Ovary (tissue), 9 donors: ENCODE results near the gene ACSM6. TPM values are rescaled to one million over a fixed set of nuclear protein-coding genes. Genes with fewer than 3 reads are reported as not detected.

ENCODE experiments used
- DNase-seq, 5 donors: peaks; one replicate each; pipeline ENCODE4 v3.0.0-alpha.2; 2019 to 2020
- H3K27ac ChIP-seq, 2 donors: fragments of 200-600 bp; one replicate each; pipeline versions ENCODE4 v1.5.1 to v1.8.0; 2019 to 2022
- H3K27me3 ChIP-seq: fragments of 200-600 bp; one replicate; pipeline ENCODE4 v1.8.0; 2022
- H3K36me3 ChIP-seq: fragments of 200-600 bp; sonication (generic); one replicate; pipeline ENCODE4 v1.5.1; 2019
- H3K4me1 ChIP-seq: one replicate; pipeline ENCODE4 v1.8.1; 2013; ENCODE audit warnings: mild to moderate bottlenecking, moderate library complexity; ENCODE audit not compliant: insufficient read depth
- H3K4me3 ChIP-seq: fragments of 200-600 bp; sonication (generic); one replicate; pipeline ENCODE4 v1.5.1; 2017
- H3K9me3 ChIP-seq, 2 donors: fragments of 200-600 bp in 1 of 2; sonication (generic) in 1 of 2; one replicate each; pipeline versions ENCODE4 v1.5.1 to v1.8.1; 2013 to 2019; ENCODE audit warnings: mild to moderate bottlenecking in 1 of 2, moderate library complexity in 1 of 2
- EP300 ChIP-seq: sonication (generic); formaldehyde crosslinking; IDR thresholded peaks from one replicate; pipeline ENCODE4 v1.6.1; 2017; ENCODE audit warnings: antibody characterized with exemption
- POLR2A ChIP-seq: fragments of 450-650 bp; IDR thresholded peaks from one replicate; pipeline ENCODE4 v1.6.1; 2017; ENCODE audit warnings: antibody characterized with exemption, mild to moderate bottlenecking, moderate library complexity
- whole genome bisulfite sequencing, 3 donors: extraction: QIAGEN DNeasy Blood & Tissue Kit in 1 of 3; methylation state at CpG; one replicate each; pipeline versions ENCODE4 v1.1.5 to v1.1.7; 2013 to 2017; 5-methylcytosine and 5-hydroxymethylcytosine counted together
- intact Hi-C, 4 donors: fragments of 100-400 bp; cut with DNase I; formaldehyde crosslinking; loops; one replicate each; pipeline versions ENCODE4 v1.11.0 to v1.15.1; 2022 to 2023
- polyA plus RNA-seq, 2 donors: library from polyadenylated mRNA; stranded (reverse); fragments of 200-250 nt in 1 of 2; fragments of 350-450 nt in 1 of 2; fragmentation: Illumina TruSeq in 1 of 2; extraction: RNeasy Lipid Tissue Mini Kit (QIAGEN cat#74804) in 1 of 2; gene quantifications; one replicate each; pipeline ENCODE4 v1.2.3, GENCODE V29; 2013 to 2014
- total RNA-seq, 7 donors: library from RNA; depleted of rRNA in 2 of 7; stranded (reverse); fragments of >200 nt in 2 of 7; fragmentation: NEBNext Ultra II Directional in 3 of 7; extraction: Animal tissue kit (Norgen Biotek cat#: 25700) in 3 of 7; gene quantifications; one replicate each; pipeline versions ENCODE4 v1.1.0 to v1.2.4, GENCODE V29; 2016 to 2023
- TF ChIP-seq, protein P1 (sequence below), 3 donors: fragments of 450-650 bp in 2 of 3; fragments of 200-600 bp in 1 of 3; IDR thresholded peaks; one replicate each; pipeline versions ENCODE4 v1.5.1 to v1.8.0; 2016 to 2022; ENCODE audit warnings: antibody characterized with exemption in 3 of 3, mild to moderate bottlenecking in 1 of 3
- donor health status: DM: no; HTN: no; CAD: no; lungs with moderate emphysema.
- donor health status: DM: no; HTN: no; CAD: no.
- donor health status: Bipolar disorder and iron deficiency.
- donor health status: DM: yes; HTN: yes; CAD: no.
- donor health status: DM: no; HTN: no; CAD: no.
- donor health status: DM: yes; HTN: yes; CAD: no.

Gene ACSM6
- total and polyA plus RNA-seq, 9 donors: 0.13 TPM; not detected in 8

DNA sequence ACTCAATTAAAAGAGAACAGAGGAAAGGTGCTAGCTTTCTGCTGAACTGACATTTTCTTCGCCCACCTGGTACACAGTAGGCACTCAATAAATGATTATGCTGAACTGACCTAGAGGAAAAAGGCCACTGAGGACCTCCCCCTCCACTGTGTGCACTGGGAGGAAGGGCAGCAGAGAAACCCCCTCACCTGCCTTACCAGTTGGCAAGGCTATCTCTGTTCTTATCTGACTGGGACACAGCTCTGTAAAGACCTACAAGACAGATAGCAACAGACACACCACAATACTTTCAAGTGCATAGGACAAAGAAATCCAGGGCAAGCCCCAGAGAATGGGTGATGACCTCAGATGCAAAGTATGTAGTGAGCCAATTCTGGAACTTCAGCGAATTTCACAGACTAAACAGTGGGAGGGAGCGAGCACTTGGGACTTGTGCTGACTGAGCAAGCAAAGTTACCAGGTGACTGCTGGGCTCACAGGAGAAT is 66.4 kb downstream of the ACSM6 start:
- Histone ChIP-seq H3K4me3 (no peak overlapping the region), H3K36me3 (no peaks in the 10 kb centered on the region), H3K27me3 (no peaks in the 10 kb centered on the region), H3K4me1 (no peaks in the 10 kb centered on the region), H3K27ac (no peak overlapping the region), H3K9me3 (no peaks in the 10 kb centered on the region)
- 47% methylated on average over 3 of the region's 3 CpGs for WGBS, 3 donors
- intact Hi-C loops: no loop called here
- no peak for DNase-seq
- no peak for TF ChIP-seq EP300
- TF ChIP-seq, protein P1, sequence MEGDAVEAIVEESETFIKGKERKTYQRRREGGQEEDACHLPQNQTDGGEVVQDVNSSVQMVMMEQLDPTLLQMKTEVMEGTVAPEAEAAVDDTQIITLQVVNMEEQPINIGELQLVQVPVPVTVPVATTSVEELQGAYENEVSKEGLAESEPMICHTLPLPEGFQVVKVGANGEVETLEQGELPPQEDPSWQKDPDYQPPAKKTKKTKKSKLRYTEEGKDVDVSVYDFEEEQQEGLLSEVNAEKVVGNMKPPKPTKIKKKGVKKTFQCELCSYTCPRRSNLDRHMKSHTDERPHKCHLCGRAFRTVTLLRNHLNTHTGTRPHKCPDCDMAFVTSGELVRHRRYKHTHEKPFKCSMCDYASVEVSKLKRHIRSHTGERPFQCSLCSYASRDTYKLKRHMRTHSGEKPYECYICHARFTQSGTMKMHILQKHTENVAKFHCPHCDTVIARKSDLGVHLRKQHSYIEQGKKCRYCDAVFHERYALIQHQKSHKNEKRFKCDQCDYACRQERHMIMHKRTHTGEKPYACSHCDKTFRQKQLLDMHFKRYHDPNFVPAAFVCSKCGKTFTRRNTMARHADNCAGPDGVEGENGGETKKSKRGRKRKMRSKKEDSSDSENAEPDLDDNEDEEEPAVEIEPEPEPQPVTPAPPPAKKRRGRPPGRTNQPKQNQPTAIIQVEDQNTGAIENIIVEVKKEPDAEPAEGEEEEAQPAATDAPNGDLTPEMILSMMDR (IDR thresholded peaks at IDR 0.05): no peak
- no peak for TF ChIP-seq POLR2A

DNA sequence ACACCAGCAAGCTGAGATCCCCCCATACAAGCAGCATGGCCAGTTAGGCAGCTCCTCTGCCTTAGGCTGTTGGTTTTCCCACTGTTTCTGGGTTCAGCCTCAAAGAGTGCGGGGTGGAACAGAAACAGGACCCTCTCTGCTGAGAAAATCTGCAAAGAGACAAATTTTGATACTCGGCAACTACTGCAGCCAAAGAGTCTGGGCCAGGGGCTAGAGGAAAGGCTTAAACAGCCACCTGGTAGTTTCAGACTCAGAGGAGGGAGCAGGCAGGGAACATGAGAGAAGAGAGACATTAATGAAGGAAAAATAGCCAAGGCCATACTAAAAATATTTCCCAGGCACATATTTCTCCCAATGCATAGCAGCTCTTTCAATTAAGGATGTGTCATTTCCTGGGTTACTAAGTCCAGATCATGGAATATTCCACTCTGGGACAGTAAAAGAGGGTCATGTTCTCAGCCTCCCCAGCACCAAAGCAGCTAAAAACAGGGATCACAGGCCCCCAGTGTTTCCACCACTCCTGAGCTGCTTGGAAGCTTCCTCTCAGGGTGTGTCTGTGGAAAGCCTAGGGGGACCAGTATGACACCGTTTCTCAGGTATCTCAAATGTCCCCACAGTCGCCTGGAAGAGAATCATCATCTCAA is 67.0 kb downstream of the ACSM6 start:
- Histone ChIP-seq H3K27ac (no peak overlapping the region), H3K4me3 (no peak overlapping the region), H3K9me3 (no peaks in the 10 kb centered on the region), H3K27me3 (no peaks in the 10 kb centered on the region), H3K4me1 (no peaks in the 10 kb centered on the region), H3K36me3 (no peaks in the 10 kb centered on the region)
- 71 to 82% (median 72%) methylated on average over 4 of the region's 4 CpGs for WGBS, 3 donors
- intact Hi-C loops: no loop called here
- no peak for DNase-seq
- TF ChIP-seq POLR2A (no peak), EP300 (no peak)
- TF ChIP-seq, protein P1 (IDR thresholded peaks at IDR 0.05): no peak

- DNase-seq: no peak
- no peaks in the 10 kb centered on the region for H3K27me3 ChIP-seq
- H3K4me3 ChIP-seq: no peak overlapping the region
- intact Hi-C loops: no loop called here
- TF ChIP-seq, protein P1 (IDR thresholded peaks at IDR 0.05): no peak
- WGBS, 3 donors: 91 to 96% (median 96%) methylated on average over 3 of the region's 3 CpGs
- no peaks in the 10 kb centered on the region for H3K4me1 ChIP-seq
- no peaks in the 10 kb centered on the region for H3K36me3 ChIP-seq
- no peak overlapping the region for H3K27ac ChIP-seq
- no peaks in the 10 kb centered on the region for H3K9me3 ChIP-seq
These were observed 67.9 kb downstream of the ACSM6 start for GRCh38 chr10:95261926-95262325.

DNA sequence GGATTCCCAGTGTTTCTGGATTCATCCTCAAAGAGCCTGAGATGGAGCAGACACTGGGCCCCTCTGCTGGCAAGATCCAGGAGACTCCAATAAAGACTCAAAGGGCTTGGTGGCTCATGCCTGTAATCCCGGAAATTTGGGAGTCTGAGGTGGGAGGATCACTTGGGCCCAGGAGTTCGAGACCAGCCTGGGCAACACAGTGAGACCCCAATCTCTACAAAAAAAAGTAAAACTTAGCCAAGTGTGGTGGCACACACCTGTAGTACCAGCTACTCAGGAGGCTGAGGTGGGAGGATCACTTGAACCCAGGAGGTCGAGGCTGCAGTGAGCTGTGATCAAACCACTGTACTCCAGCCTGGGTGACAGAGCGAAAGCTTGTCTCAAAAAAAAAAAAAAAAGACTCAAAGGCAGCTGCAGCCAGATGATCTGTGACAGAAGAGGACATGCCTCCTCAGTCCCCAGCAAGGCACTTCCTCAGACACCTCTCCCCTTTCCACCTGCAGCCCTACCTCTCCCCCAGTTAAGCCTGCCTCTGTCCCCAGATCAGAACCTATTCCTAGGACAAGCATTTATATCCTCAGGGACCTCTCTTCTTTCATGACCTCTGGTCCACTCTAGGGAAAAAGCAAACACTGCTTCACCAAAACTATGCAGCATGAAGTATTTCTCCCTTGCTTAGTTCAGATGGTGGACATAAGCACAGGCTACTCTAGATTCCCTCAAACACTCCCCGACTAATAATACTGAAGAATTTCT is 68.9 kb downstream of the ACSM6 start:
- H3K36me3 ChIP-seq: no peaks in the 10 kb centered on the region
- intact Hi-C loops: no loop called here
- no peaks in the 10 kb centered on the region for H3K27me3 ChIP-seq
- H3K9me3 ChIP-seq: no peaks in the 10 kb centered on the region
- WGBS, 3 donors: 70 to 78% (median 72%) methylated on average over 5 of the region's 5 CpGs
- DNase-seq: no peak
- TF ChIP-seq, protein P1 (IDR thresholded peaks at IDR 0.05): no peak
- no peak for TF ChIP-seq EP300
- TF ChIP-seq POLR2A: no peak
- no peaks in the 10 kb centered on the region for H3K4me1 ChIP-seq
- no peak overlapping the region for H3K27ac ChIP-seq
- H3K4me3 ChIP-seq: no peak overlapping the region
